PC-9 (cell line): Measurements from ENCODE around the gene NOB1. TPM values are rescaled to one million over a fixed set of nuclear protein-coding genes. Genes with fewer than 3 reads are reported as not detected.
"Not testable (repeated sequence)": the region's sequence is repeated elsewhere in the genome, so short reads cannot be mapped to it uniquely, and the experiment has no call there.

Experiments used
- BruUV-seq: library from RNA; stranded (reverse); fragments of 400-500 nt; replicated peaks from 2 replicates; lab custom pipeline; 2021; lab: Mats Ljungman, UMichigan
- CTCF ChIA-PET: fragments of 300-600 bp; sonication (Branson Sonifier 250); formaldehyde crosslinking; loops from one replicate; lab custom pipeline; 2022; ENCODE audit warnings: antibody characterized with exemption; lab: Charles Lee
- POLR2A ChIA-PET: fragments of 300-600 bp; sonication (Branson Sonifier 250); formaldehyde crosslinking; loops from one replicate; lab custom pipeline; 2022; ENCODE audit warnings: antibody characterized with exemption; ENCODE audit not compliant: unreplicated experiment; lab: Charles Lee
- DNase-seq, 2 experiments: peaks; one replicate each; pipeline versions ENCODE4 v3.0.0 to v3.0.0-alpha.2; 2015 to 2022; ENCODE audit warnings: mixed read lengths in 1 of 2
- H2AFZ ChIP-seq: fragments of 200-600 bp; sonication (generic); 2 replicates; pipeline ENCODE4 v1.8.1; 2017; ENCODE audit warnings: antibody characterized with exemption
- H3F3A ChIP-seq: fragments of 200-600 bp; sonication (generic); 2 replicates; pipeline ENCODE4 v1.8.1; 2017; ENCODE audit warnings: antibody characterized with exemption, mild to moderate bottlenecking, low read depth; ENCODE audit not compliant: insufficient read depth
- H3K27ac ChIP-seq: fragments of 200-600 bp; sonication (generic); 2 replicates; pipeline ENCODE4 v1.6.1; 2016; ENCODE audit warnings: mixed run types
- H3K27me3 ChIP-seq: fragments of 200-600 bp; sonication (generic); 2 replicates; pipeline ENCODE4 v1.6.1; 2016; ENCODE audit warnings: low read depth, mixed run types; ENCODE audit not compliant: insufficient read depth
- H3K36me3 ChIP-seq: fragments of 200-600 bp; sonication (generic); 2 replicates; pipeline ENCODE4 v1.6.1; 2016; ENCODE audit warnings: low read depth, mixed run types
- H3K4me1 ChIP-seq: fragments of 200-600 bp; sonication (generic); replicated peaks from 2 replicates; pipeline ENCODE4 v1.6.1; 2016; ENCODE audit warnings: mixed run types; ENCODE audit not compliant: insufficient read depth
- H3K4me2 ChIP-seq: fragments of 200-600 bp; sonication (generic); 2 replicates; pipeline ENCODE4 v1.6.1; 2017; ENCODE audit warnings: mixed run types
- H3K4me3 ChIP-seq: fragments of 200-600 bp; sonication (generic); 2 replicates; pipeline ENCODE4 v1.6.1; 2016; ENCODE audit warnings: mixed run types
- H3K79me2 ChIP-seq: fragments of 200-600 bp; sonication (generic); 2 replicates; pipeline ENCODE4 v1.6.1; 2017; ENCODE audit warnings: low read depth, mixed run types
- H3K9me2 ChIP-seq: fragments of 200-600 bp; sonication (generic); 2 replicates; pipeline ENCODE4 v1.8.1; 2017; ENCODE audit warnings: mild to moderate bottlenecking; ENCODE audit not compliant: insufficient read depth
- H3K9me3 ChIP-seq: fragments of 200-600 bp; sonication (generic); 2 replicates; pipeline ENCODE4 v1.8.1; 2016; ENCODE audit warnings: low read depth; ENCODE audit not compliant: insufficient read depth
- H4K20me1 ChIP-seq: fragments of 200-600 bp; sonication (generic); 2 replicates; pipeline ENCODE4 v1.8.1; 2017; ENCODE audit not compliant: insufficient read depth
- CTCF ChIP-seq: fragments of 200-600 bp; sonication (generic); conservative IDR thresholded peaks from 2 replicates; pipeline ENCODE4 v1.6.1; 2017; ENCODE audit warnings: mixed run types, antibody characterized with exemption, mild to moderate bottlenecking, moderate library complexity
- EZH2 ChIP-seq: fragments of 200-600 bp; sonication (generic); IDR thresholded peaks from 2 replicates; pipeline ENCODE4 v1.8.0; 2017; ENCODE audit warnings: antibody characterized with exemption, low read depth
- intact Hi-C: fragments of 100-400 bp; cut with micrococcal nuclease; formaldehyde crosslinking; loops from one replicate; pipeline ENCODE4 v1.10.0; 2022; ENCODE audit not compliant: unreplicated experiment
- total RNA-seq: library from RNA; stranded (reverse); gene quantifications from 2 replicates; pipeline ENCODE4 v1.2.3, GENCODE V29; 2021

The NOB1 gene
- total RNA-seq, 1 experiment from 2014 or later = 66.9 TPM

GRCh38 chr16:69732101-69732500 is 22.6 kb downstream of the NOB1 start:
- POLR2A ChIA-PET = no interaction called here
- intact Hi-C loops = no loop called here
- no peaks in the 10 kb centered on the region for H4K20me1 ChIP-seq
- no TSS peak for BruUV-seq
- peaks cover 23% of the 10 kb centered on the region for H3K4me1 ChIP-seq
- CTCF ChIA-PET = interaction anchor here (0.7 kb wide), 1 partner anchor 110 kb away, joined by 3 read pairs; no protein-coding TSS in a partner anchor
- peaks cover 29% of the 10 kb centered on the region for H3F3A ChIP-seq
- H3K27ac ChIP-seq = no peak overlapping the region
- no peaks in the 10 kb centered on the region for H3K27me3 ChIP-seq
- H2AFZ ChIP-seq = no peak overlapping the region
- H3K79me2 ChIP-seq = peaks cover 45% of the 10 kb centered on the region
- no peaks in the 10 kb centered on the region for H3K9me3 ChIP-seq
- H3K9me2 ChIP-seq = no peaks in the 10 kb centered on the region
- H3K4me2 ChIP-seq = no peak overlapping the region
- H3K36me3 ChIP-seq = peaks cover 6% of the 10 kb centered on the region; the same call in 1 of the 2 replicates
- DNase-seq = no peak
- H3K4me3 ChIP-seq = no peak overlapping the region
- TF ChIP-seq CTCF = no peak
- TF ChIP-seq EZH2 = no peak

- POLR2A ChIA-PET, H3K27ac ChIP-seq, BruUV-seq, H3K9me3 ChIP-seq, DNase-seq, CTCF ChIA-PET, H3K9me2 ChIP-seq, H4K20me1 ChIP-seq, H3K36me3 ChIP-seq, intact Hi-C loops, H3K4me2 ChIP-seq, H2AFZ ChIP-seq, H3K27me3 ChIP-seq, H3K4me3 ChIP-seq: not testable (repeated sequence)
- Histone ChIP-seq H3K4me1 (peaks cover 23% of the 10 kb centered on the region), H3K79me2 (peaks cover 45% of the 10 kb centered on the region), H3F3A (peaks cover 26% of the 10 kb centered on the region)
Measured at GRCh38 chr16:69731280-69731679, 23.4 kb downstream of the NOB1 start.

- peak overlapping the region; percentile 99; the same call in 1 of the 2 replicates for H3K4me3 ChIP-seq
- peaks cover 21% of the 10 kb centered on the region for H3K36me3 ChIP-seq
- BruUV-seq, DNase-seq, H3K9me2 ChIP-seq, CTCF ChIA-PET, H3K27me3 ChIP-seq, H3K9me3 ChIP-seq, intact Hi-C loops, H2AFZ ChIP-seq, POLR2A ChIA-PET: not testable (repeated sequence)
- H3F3A ChIP-seq = peaks cover 44% of the 10 kb centered on the region
- peaks cover 23% of the 10 kb centered on the region for H3K4me1 ChIP-seq
- H3K27ac ChIP-seq = peak overlapping the region; percentile 100
- H4K20me1 ChIP-seq = peaks cover 14% of the 10 kb centered on the region
- peak overlapping the region; percentile 85 for H3K4me2 ChIP-seq
- peaks cover 68% of the 10 kb centered on the region for H3K79me2 ChIP-seq
Measured at GRCh38 chr16:69729030-69729429, 25.7 kb downstream of the NOB1 start.

GRCh38 chr16:69727916-69728270 is 26.8 kb downstream of the NOB1 start:
- no peak for DNase-seq

More at GRCh38 chr16:69727916-69728270, 26.8 kb downstream of the NOB1 start:
- peak overlapping the region; percentile 53; the same call in 1 of the 2 replicates for H2AFZ ChIP-seq
- peaks cover 34% of the 10 kb centered on the region for H3K4me1 ChIP-seq
- TF ChIP-seq EZH2 (no peak), CTCF (no peak)
- H3K4me2 ChIP-seq = peak overlapping the region; percentile 85
- ChIA-PET CTCF (interaction anchor here (1.2 kb wide), 1 partner anchor 27 kb away, joined by 4 read pairs; the partner anchor contains the start of gene NOB1), POLR2A (no interaction called here)
- H3K4me3 ChIP-seq = peak overlapping the region; percentile 99
- peaks cover 79% of the 10 kb centered on the region for H3K79me2 ChIP-seq
- intact Hi-C loops = loop anchor here (2.0 kb wide), 1 partner anchor 35 kb away; the partner anchor contains the start of gene WWP2
- peaks cover 50% of the 10 kb centered on the region for H3F3A ChIP-seq
- peak overlapping the region; percentile 100 for H3K27ac ChIP-seq
- H3K27me3 ChIP-seq = no peaks in the 10 kb centered on the region
- H3K36me3 ChIP-seq = peaks cover 32% of the 10 kb centered on the region
- BruUV-seq = no TSS peak
- no peaks in the 10 kb centered on the region for H3K9me3 ChIP-seq
- peaks cover 25% of the 10 kb centered on the region for H4K20me1 ChIP-seq
- no peaks in the 10 kb centered on the region for H3K9me2 ChIP-seq
